ENCODE measurements around the gene TLR6.

DNA sequence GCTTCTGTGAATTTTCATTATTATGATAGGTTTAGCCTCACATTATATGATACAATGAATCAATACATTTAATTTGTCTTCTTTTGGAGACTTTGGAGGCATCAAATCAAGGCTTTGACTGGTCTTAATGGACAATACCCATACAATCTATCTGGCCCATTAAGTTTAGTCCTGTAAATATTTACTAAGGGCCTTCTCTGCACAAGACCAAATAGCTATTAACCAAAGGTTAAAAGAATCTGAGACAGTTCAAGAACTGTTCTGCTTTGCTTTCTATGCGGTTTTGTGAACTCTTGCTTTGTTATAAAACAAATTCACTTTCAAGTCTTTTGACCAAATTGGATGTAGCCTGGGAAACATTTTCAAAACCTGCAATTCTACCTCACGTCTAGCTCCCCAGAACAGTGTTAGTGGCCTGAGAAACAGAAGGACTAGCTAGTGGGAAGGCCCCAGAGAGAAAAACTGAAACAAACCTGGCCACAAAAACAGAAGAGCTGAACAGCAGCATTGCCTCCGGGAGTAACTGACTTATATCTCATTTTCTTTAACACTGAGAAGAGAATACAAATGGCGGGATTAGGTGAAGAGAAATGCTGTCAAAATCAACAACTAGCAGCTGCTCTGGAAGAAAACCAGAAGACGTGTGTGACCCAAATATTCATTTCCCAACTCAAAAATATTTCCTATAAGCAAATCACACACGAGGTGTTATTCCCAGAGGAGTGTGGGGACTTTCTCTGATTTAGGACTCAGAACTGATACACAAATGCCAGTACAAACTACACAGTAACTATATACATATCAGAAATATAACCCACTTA, 52.6 kb downstream of the TLR6 start:
- TF ChIP-seq, protein P1, sequence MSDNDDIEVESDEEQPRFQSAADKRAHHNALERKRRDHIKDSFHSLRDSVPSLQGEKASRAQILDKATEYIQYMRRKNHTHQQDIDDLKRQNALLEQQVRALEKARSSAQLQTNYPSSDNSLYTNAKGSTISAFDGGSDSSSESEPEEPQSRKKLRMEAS (CRISPR knock-in tag; IDR thresholded peaks at IDR 0.05): no peak
- TF ChIP-seq PRRX2 (CRISPR knock-in tag; IDR thresholded peaks at IDR 0.05): no peak
- TF ChIP-seq, protein P2, sequence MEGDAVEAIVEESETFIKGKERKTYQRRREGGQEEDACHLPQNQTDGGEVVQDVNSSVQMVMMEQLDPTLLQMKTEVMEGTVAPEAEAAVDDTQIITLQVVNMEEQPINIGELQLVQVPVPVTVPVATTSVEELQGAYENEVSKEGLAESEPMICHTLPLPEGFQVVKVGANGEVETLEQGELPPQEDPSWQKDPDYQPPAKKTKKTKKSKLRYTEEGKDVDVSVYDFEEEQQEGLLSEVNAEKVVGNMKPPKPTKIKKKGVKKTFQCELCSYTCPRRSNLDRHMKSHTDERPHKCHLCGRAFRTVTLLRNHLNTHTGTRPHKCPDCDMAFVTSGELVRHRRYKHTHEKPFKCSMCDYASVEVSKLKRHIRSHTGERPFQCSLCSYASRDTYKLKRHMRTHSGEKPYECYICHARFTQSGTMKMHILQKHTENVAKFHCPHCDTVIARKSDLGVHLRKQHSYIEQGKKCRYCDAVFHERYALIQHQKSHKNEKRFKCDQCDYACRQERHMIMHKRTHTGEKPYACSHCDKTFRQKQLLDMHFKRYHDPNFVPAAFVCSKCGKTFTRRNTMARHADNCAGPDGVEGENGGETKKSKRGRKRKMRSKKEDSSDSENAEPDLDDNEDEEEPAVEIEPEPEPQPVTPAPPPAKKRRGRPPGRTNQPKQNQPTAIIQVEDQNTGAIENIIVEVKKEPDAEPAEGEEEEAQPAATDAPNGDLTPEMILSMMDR (IDR thresholded peaks at IDR 0.05): no peak
- TF ChIP-seq SP1 (CRISPR knock-in tag; conservative IDR thresholded peaks at IDR 0.05): no peak
- no peak for TF ChIP-seq MYBL2 (CRISPR knock-in tag; IDR thresholded peaks at IDR 0.05)
- TF ChIP-seq FOXP1 (CRISPR knock-in tag; IDR thresholded peaks at IDR 0.05; ENCODE audit: borderline replicate concordance): no peak
